HuH-7 (cell line): ENCODE results near the gene MLXIPL.
A peak's percentile ranks its signal among the peaks of the same experiment; 100 is the strongest.
"Not testable (repeated sequence)": the region's sequence is repeated elsewhere in the genome, so short reads cannot be mapped to it uniquely, and the experiment has no call there.

Experiments used
- DNase-seq: peaks from one replicate; pipeline ENCODE4 v3.0.0; 2011; ENCODE audit warnings: low spot score

The MLXIPL gene

DNA sequence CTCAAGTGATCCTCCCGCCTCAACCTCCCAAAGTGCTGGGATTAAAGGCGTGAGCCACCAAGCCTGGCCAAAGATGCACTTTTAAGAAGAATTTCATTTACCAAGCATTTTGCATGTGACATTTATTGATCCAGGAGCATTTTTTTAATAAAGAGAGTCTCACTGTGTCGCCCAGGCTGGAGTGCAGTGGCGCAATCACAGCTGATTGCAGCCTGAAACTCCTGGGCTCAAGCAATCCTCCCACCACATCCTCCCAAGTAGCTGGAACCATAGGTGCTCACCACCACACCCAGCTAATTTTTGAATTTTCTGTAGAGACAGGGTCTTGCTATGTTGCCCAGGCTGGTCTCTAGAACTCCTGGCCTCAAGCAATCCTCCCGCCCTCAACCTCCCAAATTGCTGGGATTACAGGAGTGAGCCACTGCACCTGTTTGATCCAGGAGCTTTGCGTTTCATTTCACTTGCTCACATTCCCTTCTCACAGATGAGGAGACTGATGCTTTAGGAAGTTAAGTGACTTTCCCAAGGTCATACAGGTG is 41.6 kb downstream of the MLXIPL start:
- DNase-seq, result no peak

DNA sequence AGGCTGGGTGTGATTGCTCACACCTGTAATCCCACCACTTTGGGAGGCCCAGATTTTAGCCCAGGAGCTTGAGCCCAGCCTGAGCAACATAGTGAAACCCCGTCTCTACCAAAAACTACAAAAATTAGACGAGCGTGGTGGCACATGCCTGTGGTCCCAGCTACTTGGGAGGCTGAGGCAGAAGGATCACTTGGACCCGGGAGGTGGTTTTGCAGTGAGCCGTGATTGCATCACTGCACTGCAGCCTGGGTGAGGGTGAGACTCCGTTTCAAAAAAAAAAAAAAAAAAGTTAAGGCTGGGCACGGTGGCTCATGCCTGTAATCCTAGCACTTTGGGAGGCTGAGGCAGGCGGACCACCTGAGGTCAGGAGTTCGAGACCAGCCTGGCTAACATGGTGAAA is 43.3 kb downstream of the MLXIPL start:
- DNase-seq, result not testable (repeated sequence)

DNA sequence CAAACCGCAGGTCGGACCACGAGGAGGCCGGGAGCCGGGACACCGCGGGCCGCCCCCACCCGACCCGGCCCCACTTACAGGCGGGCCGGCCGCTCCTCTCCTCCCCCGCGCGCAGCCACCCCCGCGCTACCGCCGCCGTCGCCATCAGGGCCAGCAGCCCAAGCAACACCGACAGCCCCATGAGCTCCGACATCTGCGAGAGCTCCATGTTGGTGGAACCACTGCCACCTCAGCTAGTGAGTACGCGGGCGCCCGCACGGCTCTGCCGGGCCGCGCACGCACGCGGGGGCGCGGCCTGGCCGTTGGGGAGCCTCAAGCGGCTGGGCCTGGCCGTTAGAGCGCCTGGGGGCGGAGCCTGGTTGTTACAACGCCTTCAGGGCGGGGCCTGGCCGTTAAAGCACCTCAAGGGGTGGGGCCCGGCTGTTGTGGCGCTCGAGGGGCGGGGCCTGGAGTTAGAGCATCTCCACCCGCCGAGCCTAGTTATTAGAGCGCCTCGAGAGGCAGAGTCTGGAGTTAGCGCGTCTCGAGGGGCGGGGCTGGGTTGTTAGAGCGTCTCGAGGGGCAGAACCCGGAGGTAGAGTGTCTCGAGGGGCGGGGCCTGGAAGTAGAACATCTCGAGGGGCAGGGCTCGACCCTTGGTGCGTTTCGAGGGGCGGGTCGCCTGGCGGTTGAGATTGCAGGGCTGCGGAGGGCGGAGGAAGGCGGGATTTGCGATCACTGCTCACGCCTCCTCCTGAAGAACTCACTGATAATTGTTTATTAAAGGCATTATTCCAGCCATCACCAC is 45.8 kb downstream of the MLXIPL start, which contains the start of gene TBL2:
TBL2 (minus strand) TSS at position 238 of the 787 bp plus-strand sequence; CDS start at position 208, 30 bp downstream.
- DNase-seq, result peak; percentile 94

DNA sequence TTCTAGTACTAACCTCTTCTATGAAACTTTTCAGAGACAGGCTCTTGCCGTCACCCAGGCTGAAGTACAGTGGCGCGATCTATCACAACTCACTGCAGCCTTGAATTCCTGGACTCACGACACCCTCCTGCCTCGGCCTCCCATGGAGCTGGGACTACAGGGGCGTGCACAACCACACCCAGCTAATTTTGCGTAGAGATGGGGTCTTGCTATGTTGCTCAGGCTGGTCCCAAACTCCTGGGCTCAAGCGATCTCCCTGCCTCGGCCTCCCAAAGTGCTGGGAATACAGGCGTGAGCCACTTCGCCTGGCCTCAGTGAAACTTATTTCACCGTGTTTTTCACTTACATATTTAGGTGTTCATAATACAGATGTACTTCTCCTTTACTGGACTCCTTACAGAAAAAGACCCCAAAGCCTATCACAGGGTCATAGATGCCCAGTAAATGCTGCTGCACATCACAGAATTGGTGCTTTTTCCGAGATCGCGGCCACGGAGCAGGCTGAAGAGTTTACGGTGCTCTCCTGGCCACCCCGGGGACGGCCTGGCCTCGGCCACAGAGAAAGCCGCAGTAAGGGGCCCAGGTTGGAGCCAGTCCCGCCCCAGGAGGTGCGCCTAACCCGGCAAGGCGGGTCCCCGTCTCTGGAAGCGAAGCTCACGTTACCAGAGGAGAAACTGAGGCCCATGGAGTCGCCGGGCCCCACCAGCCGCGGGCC is 46.5 kb downstream of the MLXIPL start:
- no peak for DNase-seq

DNA sequence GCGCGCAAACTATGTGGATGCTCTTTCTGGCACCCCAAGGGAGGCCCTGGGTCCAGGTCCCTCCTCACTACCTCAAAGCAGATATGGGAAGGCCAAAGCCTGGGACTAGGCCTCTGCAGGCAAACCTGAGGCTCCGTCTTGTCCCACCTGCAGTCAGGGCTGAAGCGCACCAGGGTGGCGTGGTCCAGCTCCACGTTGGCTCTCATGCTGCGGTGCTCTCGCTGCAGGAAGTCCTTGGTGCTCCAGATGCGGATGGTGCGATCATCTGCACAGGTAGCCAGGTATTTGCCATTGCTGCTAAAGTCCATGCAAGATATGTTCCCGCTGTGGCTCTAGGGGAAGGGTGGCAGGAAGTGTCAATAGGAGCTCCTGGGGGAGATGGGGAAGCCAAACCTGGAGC is 50.5 kb downstream of the MLXIPL start:
- DNase-seq, result no peak

DNA sequence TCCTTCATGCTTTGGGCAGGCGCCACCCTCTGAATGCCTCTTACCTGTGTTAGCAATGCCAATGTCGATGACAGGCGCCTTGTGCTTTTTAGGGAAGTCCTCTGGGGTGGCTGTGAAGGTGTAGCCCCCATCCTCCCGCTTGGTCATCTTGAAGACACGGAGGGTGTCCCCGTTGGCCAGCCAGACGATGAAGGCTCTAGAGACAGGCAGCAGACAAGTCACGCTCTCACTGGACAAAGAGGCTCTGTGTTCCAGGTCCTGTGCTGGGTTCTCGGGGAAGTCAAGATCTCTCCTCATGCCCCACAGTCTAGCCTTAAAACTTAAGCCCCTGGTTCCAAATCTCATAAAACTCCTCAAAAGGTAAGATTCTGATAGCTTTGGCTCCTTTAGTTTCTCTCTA is 51.0 kb downstream of the MLXIPL start:
- no peak for DNase-seq

DNA sequence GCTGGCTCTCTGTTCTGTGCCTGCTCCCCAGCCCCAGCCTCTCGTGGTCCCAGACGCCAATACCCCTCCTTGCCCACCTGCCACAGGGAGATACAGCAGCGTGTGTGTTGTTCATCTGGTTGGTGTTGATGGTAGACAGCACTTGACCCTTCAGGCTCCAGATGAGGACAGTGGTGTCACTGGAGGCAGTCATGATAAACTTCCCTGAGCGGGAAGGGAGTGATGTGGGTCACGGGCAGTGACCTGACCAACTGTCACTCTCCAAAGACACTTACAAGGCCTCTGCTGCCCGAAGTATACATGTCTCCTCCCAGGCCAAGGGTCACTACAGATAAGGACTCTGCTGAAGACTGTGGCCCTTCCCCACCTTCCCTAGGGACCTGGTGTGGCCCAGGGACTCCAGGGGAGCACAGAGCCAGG is 51.5 kb downstream of the MLXIPL start:
- no peak for DNase-seq

DNA sequence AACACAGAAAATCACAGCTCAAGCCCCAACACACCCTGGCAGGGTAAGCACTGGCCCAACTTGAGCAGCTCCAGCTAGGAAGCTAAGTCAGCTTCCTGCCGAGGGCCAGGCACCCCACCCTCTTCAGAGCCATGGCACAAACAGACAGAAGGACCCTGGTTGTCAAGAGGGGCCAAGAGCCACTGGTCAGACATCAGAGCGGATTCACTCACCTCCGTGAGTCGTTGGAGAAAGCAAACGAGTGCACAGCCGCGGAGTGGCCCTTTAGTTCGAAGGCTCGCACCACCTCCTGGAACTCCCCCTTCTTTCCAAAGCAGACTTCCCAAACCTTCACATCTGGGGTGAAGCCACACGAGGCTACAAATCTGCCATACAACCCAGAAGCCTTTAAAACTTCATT is 53.3 kb downstream of the MLXIPL start:
- no peak for DNase-seq

DNA sequence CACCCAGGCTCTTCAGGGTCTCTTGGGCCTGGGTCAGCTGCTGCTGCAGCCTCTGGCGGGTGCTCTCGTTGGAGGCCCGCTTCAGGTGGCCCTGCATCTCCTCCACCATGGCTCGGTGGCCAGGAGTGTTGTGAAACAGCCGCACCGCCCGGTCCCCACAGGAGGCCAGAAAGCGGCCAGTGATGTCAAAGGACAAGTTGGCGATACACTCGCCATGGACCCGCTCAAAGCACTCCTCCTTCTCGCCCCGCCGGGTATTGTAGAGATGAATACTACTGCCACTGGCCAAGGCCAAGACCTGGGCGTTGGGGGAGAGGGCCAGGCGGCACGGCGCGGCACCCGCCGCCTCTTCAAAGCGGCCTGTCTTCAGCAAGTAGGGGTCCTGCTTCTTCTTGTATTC is 53.8 kb downstream of the MLXIPL start:
- no peak for DNase-seq

DNA sequence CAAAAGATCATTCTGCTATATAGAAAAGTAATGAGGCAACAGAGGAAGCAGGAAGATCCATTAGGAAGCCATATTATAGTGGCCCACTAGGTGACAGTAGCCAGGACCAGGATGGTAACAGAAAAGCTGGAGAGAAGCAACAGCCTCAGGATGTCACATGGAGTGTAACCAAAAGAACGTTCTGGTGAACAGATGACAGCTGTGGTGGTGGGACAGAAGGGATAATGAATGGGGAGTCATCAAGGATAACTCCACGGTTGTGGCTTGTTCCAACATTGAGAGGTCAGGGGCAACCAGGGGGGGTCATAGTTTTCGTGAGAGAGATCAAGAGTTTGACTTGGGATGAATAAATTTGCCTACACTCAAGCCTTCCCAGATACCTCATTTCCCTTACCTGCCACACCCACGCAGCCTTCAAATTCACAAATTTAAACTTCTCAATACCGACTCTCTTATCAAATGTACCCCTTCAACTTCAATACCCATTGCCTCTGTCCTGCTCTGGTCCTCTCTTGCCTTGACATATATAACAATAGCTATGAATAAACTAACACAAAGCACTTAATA is 55.2 kb downstream of the MLXIPL start:
- no peak for DNase-seq

DNA sequence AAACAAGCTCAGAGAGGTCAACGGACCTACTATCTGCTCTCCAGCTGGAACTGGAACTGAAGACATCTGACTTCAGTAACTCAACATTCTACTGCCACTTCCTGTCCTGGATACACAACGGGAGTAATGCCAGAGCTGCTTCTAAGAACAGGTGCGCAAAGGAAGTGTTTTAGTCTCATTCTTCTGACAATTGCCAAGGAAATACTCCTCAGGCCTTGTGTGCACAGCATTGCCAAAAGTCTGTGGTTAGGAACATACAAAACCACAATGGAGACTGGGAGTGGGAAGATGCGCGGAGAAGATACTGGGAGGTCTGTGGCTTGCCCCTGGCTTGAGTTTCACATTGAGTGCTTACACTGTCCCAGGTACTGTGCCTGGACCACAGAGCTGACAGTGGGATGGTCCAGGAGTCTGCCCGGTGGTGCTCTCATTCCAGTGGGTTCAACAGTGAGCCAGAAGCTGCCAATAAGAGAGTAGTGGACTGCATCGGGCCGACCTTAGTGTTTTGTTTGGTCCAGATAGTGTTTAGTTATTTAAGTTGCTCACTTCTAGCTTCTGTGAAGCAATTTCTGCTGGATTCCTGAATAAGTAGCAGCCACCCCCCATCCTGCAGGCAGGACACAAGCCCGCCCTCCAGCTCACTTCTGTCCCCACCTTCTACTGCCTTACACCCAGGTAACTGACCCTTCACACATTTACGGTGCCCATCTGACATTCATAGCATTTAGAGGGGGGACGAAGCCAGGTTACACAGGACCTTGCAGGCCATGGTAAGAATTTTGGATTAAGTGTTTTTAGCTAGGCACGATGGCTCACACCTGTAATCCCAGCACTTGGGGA is 56.3 kb downstream of the MLXIPL start:
- no peak for DNase-seq

DNA sequence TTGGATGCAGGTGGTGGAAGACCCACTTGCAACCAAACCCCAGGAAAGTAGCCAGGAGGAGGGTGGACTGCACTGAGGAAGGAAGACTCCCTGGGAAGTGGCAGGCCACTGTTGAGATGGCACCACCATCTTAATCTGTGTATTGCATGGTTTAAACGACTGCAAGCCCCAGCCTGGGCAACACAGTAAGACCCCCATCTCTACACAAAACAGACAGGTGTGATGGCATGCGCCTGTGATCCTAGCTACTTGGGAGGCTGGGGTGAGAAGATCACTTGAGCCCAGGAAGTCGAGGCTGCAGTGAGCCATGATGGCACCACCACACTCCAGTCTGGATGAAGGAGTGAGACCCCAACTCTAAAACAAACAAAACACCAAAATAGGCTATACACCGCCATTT is 57.2 kb downstream of the MLXIPL start:
- no peak for DNase-seq

DNA sequence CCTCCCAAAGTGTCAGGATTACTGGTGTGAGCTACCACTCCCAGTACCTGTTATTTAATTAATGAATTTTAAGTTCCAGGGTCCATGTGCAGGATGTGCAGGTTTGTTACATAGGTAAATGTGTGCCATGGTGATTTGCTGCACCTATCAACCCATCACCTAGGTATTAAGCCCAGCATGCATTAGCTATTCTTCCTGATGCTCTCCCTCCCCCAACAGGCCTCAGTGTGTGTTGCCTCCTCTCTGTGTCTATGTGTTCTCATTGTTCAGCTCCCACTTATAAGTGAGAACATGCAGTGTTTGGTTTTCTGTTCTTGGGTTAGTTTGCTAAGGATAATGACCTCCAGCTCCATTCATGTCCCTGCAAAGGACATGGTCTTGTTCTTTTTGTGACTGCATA is 57.9 kb downstream of the MLXIPL start:
- not testable (repeated sequence) for DNase-seq

DNA sequence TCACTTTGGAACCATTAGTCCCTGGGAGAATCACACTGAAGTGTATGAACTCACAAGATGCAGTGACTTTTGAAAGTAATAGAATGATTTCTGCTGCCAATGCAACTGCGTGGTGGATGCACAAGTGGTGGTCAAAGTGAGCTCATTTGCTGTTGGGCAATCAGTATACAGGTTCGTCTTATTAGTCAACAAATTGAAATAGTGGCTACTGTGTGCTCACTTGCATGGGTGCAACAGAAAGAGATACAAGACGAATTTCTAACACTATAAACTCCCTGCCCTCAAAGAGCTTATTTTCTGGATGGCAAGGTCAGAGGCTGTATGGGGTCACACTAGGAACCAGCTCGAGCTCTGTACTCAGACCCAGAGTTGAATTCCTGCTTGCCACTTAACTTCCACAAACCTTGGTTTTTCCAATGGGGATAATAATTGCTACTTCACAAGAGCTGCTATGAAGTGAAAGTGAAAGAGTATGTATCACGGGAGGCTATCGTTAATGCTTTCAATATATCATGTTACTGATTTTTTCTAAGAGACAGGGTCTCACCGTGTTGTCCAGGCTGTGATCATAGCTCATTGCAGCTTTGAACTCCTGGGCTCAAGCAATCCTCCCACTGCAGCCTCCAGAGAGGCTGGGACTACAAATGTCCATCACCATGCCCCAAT is 58.5 kb downstream of the MLXIPL start:
- DNase-seq, result no peak

DNA sequence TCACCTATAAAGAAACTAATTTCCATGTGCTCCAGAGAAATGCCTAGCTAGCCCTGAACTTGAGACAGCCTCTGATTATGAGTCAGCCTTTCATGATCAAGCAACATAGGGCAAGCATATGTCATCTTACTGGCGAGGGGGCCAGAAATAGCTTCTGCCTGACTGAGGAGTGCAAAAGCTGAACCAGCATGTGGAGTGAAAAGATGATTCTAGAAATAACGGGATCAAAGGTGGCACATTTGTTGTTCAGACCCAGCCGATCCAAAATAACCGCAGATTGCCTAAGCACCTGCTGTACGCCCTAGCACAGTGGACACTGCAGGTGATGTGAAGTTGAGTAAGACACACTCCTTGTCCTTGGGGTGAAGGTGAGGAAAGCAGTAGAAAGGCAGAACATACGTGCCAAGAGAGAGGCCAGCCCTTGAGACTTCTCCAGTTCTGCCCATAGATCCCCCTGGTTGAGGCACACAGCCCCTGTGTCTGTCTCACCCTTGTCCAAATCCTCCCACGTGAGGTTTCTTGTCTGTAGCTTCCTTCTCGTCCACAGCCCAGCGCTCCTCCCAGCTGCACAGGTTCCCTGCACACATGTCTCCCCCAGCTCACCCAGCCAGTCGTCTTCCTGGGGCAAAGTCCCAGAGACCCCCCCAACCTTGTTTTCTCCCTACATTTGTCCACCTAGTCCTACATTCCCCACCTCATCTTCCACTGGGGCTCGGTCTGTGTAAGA is 64.0 kb downstream of the MLXIPL start:
- no peak for DNase-seq

DNA sequence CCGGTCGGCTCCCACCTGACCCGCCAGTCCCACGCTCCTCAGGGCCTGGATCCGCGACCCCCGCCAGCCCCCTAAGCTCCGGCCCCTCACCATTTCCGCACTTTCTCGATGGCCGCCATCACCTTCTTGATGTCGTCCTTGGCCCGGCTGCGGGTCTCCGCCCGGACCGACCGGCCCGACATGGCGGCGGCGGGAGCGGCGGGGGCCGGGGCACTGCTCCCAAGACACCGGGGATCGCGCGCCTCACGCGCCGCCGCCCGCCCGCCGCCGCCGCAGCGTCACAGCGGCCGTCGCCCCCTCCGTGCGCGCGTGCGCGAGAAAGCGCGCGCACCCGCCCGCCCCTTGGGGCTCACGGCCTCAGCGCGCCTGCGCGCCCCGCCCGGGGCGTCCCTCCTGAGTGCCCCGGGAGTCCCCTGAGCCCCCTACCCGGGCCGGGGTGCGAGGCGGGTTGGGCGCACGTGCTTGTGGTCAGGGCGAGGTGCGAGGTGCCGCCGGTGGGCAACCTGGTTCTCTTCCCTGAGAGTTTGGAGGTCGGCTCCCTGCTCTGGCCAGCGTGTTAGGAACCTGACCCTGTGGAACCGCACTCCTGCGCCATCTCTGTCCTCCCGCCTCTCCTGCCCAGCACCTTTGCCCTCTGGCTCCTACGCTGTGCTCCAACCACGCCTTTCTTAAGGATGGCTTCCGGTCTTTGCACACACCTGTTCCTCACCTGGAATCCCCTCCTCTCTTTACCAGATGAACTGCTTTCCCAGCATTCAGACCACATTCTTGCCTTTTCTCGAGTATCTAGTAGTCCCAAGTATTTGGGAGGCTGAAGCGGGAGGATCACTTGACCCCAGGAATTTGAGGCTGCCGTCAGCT is 66.7 kb downstream of the MLXIPL start, which contains the start of gene BCL7B:
BCL7B (minus strand) TSS at position 294 of the 861 bp plus-strand sequence; CDS start at position 182, 112 bp downstream.
- peak; percentile 96 for DNase-seq

DNA sequence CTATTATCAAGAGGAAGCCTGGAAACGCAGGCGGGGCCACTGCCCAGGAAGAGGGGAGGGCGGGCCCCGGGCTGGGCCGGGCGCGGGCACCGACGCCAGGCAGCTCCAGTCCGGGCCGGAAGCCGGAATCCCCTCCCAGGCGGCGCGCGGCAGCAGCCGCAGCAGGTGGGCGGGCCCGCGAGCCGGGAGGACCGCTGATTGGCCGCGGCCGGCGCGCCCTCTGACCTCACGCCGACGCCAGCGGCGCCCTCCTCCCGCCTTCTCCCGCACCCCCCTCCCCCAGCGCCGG is 67.3 kb downstream of the MLXIPL start:
- peak; percentile 90 for DNase-seq

DNA sequence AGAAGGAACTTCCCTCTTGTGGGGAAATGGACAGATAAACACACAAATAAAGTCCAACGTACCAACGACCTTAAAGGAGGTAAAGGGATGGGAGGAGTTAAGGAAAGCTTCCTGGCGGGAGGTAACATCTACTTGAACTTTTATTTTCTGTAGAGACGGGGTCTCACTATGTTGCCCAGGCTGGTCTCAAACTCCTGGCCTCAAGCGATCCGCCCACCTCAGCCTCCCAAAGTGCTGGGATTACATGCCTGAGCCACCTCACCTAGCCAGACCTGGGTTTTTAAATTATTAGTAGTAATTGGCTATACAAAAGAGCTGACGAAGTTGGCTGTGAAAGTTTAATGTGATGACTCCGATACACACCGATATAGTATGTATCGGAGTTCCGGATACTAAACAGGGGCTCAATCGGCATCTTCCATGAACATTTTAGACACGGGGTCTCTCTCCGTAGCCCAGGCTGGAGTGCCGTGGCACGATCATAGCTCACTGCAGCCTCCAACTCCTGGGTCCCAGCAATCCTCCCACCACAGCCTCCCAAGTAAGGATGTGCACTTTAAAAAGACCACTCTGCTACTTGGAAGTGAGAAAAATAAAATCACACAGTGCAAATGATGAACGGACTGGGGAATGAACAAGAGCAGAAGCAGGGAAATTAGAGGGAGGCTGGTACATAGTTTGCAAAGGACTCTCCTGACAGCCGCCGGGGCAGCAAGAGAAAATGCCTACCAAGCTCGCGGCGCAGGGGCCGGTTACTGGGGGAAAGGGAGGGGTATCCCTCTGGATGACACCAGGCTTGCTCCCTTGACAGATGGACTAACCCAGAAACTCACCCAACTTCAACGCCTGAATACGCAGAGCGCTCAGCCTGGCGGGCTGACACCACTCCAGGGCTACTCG is 67.9 kb downstream of the MLXIPL start:
- DNase-seq, result no peak
